ENCODE data around the gene ZNF835.

DNA sequence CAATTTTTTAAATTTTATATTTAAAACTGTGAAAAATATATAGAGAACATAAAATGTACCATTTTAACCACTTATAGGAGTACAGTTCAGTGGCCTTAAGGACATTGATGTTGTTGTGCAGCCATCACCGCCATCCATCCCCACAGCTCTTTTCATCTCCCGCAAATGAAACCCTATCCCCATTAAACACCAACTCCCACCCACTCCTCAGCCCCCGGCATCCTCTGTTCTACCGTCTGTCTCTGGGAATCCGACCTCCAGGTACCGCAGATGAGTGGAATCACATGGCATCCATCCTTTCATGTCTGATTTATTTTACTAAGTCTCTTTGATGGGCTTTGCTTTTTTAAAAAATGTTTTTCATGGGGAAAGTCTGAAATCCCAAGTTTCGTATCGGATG lies 52.4 kb downstream of the ZNF835 start:
- TF ChIP-seq, protein P1, sequence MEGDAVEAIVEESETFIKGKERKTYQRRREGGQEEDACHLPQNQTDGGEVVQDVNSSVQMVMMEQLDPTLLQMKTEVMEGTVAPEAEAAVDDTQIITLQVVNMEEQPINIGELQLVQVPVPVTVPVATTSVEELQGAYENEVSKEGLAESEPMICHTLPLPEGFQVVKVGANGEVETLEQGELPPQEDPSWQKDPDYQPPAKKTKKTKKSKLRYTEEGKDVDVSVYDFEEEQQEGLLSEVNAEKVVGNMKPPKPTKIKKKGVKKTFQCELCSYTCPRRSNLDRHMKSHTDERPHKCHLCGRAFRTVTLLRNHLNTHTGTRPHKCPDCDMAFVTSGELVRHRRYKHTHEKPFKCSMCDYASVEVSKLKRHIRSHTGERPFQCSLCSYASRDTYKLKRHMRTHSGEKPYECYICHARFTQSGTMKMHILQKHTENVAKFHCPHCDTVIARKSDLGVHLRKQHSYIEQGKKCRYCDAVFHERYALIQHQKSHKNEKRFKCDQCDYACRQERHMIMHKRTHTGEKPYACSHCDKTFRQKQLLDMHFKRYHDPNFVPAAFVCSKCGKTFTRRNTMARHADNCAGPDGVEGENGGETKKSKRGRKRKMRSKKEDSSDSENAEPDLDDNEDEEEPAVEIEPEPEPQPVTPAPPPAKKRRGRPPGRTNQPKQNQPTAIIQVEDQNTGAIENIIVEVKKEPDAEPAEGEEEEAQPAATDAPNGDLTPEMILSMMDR (IDR thresholded peaks at IDR 0.05), result no peak
- TF ChIP-seq POLR2A (IDR thresholded peaks at IDR 0.05), result no peak
